ENCODE data around the gene PPP2R5D.
A peak's percentile ranks its signal among the peaks of the same experiment; 100 is the strongest.

PPP2R5D gene

DNA sequence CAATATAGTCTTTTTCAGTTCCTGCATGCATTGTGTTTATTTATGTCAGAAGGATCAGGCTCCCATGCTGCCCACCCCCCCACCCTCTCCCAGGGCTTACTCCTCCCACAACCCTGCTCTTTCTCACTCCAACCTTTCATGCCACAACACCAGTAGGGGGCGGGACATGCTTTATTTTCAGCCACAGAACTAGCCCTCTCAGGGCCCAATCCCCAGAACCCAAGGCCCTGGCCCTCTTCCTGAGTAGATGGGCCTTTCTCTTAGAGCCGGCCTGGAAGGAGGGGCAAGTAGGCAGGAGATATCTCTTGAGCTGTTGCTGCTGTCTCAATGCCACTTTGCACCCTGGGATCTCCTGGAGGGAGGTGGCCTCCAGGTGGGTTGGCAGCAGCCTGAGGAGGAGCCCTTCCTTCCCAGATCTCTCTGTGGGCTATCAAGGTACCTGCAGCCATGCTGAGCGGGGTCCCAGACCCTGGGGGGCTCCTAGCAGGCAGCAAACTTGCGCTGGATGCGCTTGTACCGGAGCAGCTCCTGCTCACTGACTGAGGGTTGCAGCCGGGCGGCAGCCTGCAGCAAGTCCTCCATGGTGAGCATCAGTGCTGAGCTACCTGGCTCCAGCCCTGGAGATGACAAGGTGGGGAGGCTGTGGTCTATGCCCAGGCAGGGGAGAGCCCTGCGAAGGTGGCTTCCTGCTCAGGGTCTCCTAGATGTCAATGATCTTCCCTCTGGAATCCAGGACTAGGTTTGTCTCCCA, 20.3 kb upstream of the PPP2R5D start:
- DNase-seq (ENCODE audit: low read depth in 2 of 2) = no peak

DNA sequence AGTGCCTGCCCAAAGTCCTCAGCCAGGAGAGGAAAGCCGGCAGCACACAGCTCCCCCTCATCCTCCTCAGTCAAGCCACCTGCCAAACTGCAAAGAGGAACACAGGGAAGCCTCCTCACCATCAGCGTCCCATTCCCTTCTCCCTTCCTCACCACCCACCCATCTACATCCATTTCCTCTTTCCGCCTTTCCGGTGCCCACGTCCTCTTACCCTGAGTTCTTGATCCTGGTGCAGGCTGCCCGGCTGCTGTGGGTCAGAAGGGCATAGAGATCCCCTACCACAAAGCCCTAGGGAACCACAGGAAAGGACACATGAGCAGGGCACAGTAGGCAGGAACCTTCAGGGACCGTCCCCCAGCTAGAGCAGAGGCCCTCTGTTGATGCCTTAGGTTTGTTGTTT, 17.8 kb upstream of the PPP2R5D start:
- DNase-seq (ENCODE audit: low read depth in 2 of 2) = no peak

DNA sequence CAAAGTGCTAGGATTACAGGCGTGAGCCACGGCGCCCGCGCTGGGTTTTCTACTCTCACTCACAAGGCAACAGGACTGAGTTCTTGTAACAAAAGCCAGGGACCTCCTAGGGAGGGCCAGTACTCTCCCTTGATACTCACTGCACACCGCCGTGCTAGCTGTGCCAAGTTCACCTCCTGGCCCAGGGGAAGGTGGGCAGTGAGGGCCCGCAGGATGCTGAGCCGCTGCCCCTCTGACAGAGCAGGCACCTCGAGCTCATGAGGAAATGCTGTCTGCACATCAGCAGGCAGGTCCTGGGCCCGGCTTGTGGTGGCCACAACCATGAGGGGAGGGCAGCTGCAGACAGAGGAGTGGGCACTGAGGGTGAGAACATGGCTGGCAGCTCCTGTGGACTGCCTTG, 17.1 kb upstream of the PPP2R5D start:
- no peak for DNase-seq (ENCODE audit: low read depth in 2 of 2)

DNA sequence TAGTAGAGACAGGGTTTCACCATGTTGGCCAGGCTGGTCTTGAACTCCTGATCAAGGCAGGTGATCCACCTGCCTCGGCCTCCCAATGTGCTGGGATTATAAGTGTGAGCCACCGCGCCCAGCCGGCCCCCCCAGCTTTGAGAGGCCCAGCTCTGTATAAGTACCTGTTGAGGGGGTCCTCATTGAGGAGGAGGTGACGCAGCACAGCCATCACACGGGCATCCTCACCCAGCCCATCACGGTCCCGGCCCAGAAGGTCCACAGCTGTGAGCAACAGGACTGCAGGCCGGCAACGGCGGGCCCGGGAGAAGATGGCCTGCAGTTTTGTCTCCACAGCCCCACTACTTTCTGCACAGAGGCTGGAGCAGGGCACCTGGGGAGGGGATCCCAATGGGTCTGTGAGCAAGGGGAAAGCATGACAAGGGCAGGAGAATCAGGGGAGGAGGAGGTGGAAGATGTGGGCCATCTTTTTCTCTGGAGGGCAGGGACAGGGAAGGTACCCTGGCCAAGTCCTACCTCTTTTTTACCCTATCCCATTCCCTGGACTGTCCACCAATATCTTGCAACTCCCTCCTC, 16.2 kb upstream of the PPP2R5D start:
- DNase-seq (ENCODE audit: low read depth in 2 of 2) = no peak

DNA sequence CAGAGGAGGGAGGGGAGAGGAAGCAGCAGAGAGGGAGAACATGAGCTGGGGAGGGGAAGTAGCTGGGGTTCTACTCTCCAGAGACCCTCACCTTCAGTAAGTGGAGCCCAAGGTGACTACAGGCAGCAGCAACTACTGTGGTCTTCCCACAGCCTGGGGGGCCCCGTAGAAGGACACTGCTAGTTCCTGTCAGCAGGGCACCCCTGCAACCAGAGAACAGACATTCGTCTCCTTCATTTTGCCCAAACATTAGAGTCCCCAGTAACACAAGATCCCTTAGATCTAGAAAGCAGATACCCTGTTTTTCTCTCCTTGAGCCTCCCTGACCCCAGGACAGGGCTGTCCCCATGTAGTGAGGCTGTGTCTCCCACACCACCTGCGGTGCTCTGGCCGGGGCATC, 15.6 kb upstream of the PPP2R5D start:
- no peak for DNase-seq (ENCODE audit: low read depth in 2 of 2)

DNA sequence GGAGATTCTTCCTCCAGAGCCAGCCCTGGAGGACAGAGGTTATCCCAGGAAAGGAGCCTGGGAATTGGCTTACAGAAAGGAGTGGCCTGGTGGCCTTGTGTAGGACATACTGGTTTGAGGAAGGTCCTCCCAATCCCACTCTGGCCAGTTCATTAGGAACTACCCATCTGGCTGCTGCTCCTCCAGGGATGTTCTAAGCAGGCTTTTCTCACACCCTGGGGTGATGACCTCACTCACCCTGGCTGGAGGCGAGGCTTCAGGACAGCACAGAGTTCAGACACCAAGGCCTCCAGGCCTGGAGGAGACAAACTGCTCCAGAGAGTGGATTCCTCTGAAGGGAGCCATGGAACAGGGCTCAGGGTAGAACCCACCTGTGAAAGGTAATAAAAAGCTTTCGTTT, 14.9 kb upstream of the PPP2R5D start:
- DNase-seq (ENCODE audit: low read depth in 2 of 2) = no peak

GRCh38 chr6:42969934-42970333, 14.4 kb upstream of the PPP2R5D start:
- no peak for DNase-seq (ENCODE audit: low read depth in 2 of 2)

DNA sequence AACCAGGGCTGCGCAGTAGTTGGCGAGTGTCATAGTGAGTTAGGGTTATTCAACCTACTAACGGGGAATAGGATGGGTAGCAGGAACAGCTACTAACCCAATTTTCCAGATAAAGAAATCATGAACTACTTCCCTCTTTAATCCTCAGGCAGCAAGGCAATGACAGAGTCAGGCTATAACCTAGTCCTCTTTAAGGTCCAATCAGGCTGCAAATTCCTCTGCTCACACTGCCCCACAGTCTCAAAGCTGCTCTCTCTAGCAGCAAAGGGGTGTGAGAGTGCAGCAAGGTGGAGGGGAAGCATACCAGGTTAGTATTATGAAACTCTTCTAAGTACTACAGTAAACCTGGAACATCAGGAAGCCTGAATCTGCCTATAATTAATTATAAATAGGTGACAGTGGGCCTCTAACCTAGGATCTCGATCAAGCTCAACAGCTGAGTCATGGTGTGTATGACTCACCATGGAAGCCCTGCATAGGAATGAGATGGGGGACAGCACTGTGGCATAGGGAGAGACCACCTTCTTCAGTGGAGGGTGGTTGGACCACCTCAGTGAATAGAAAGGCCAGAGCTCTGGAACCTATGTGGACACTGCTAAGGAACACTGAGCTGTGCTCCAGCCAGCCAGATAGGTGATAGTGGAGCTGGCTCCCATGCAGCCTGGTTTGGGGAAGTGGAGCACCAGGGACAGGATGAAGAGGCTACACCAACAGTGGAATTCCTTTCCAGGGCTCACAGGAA, 13.3 kb upstream of the PPP2R5D start:
- DNase-seq (ENCODE audit: low read depth in 2 of 2) = no peak

- DNase-seq (ENCODE audit: low read depth in 2 of 2) = no peak
Observed at GRCh38 chr6:42971746-42972327, 12.5 kb upstream of the PPP2R5D start.

GRCh38 chr6:42973926-42974325, 10.4 kb upstream of the PPP2R5D start:
- no peak for DNase-seq (ENCODE audit: low read depth in 2 of 2)

GRCh38 chr6:42974919-42975505, 9.4 kb upstream of the PPP2R5D start:
- DNase-seq (ENCODE audit: low read depth in 2 of 2) = no peak

DNA sequence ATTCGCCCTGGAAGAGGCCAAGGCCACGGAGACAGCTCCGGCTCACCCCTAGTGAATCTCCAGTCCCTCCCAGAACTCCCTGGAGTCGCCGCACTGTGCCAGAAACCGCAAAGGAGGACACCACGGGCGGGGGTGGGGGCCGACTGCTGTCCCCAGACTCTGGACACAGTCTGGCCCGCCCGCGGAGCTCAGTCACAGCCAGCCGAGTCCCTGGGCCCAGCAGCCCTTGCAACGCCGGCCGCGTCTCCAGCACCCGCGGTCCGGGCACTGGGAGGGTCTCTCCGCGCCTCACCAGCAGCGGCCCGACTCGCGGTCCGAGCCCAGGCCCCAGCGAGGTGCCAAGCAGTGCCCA, 5.9 kb upstream of the PPP2R5D start:
- DNase-seq (ENCODE audit: low read depth in 2 of 2) = no peak

- peak; percentile 62 to 76 for DNase-seq (ENCODE audit: low read depth in 2 of 2)
Observed at GRCh38 chr6:42978839-42979522, 5.4 kb upstream of the PPP2R5D start, which contains the start of gene PEX6. PEX6 (minus strand) TSS chr6:42979181; CDS start chr6:42979150, 31 bp downstream.

- no peak for DNase-seq (ENCODE audit: low read depth in 2 of 2)
Observed at GRCh38 chr6:42979523-42980177, 4.7 kb upstream of the PPP2R5D start.

- DNase-seq (ENCODE audit: low read depth in 2 of 2) = no peak
Observed at GRCh38 chr6:42981836-42982235, 2.5 kb upstream of the PPP2R5D start.

- no peak for DNase-seq (ENCODE audit: low read depth in 2 of 2)
Observed at GRCh38 chr6:42984924-42985475, 630 bp downstream of the PPP2R5D start.

DNA sequence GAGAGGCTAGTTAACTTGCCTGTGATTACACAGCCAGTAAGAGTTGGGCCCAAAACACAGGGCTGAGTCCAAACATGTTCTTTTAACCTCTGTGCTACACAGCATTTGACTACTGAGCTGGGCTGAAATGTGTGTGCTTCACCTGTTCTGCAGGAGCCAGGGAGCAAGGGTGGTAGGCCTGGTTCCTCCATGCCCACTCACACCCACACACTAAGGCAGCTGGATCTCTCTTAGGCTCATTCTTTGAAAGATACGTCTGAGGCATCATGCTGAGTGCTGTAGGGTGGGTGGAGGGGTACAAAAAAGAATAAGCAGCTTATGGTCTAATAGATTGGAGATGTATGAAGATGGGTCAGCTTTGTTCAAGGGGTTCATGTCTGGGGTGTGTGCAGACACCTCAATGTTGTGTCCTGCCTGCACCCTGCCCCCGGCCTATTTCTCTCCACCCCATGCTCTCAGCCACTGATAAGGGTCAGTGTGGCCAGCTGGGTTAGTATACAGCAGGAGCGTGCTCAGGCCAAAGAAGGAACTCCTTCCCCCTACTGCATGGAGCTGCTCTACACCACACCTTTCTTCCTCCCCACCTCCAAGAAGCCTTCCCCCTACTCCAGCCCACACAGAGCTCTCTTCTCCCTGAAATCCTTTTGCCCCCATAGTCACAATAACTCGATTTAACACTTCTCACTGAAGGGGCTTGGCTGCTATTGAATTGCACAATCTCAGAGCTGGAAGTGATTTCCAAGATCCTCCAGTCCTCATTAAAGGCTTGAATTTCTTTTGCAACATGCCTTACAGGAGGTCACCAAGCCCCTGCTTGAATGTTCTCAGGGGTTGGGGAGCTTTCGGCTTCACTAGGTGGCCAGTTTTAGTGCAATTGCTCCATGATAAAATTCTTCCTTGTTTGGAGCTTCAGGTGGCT, 3.4 kb downstream of the PPP2R5D start:
- DNase-seq (ENCODE audit: low read depth in 2 of 2) = no peak

DNA sequence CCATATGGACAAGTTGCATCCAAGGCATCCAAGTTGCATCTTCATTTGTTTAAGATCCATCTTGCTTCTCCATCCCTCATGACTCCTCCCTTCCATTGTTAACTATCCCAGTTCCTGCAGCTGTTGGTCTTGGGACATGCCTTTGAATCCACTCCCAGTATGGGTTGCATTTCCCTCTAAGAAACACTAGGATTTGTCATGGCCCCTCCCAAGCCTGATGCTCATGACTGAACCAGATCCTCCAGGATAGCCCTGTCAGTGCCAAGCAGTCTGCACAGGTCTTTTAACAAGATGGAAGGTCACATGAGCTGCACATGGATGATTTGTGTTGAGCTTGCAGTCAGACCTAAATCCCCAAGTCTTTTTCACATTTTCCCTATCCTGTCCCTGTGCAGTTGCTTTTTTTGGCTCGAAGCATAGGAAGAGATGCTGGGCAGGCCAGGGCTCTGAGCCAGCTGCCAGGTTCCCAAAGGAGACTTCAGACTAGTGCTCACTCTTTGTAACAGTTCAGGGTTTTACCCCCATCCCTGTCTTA, 4.2 kb downstream of the PPP2R5D start:
- DNase-seq (ENCODE audit: low read depth in 2 of 2) = no peak

- DNase-seq (ENCODE audit: low read depth in 2 of 2) = no peak
Observed at GRCh38 chr6:42989923-42990322, 5.6 kb downstream of the PPP2R5D start.

Data from stimulated activated CD4-positive, alpha-beta T cell treated with anti-CD3 and anti-CD28 coated beads, Interleukin-1b, Interleukin-23, amount 100 ng/mL, for 1 hour (primary cell).